ENCODE results near the gene LRRC63. TPM values are rescaled to one million over a fixed set of nuclear protein-coding genes. Genes with fewer than 3 reads are reported as not detected.
A peak's percentile ranks its signal among the peaks of the same experiment; 100 is the strongest.
"Not testable (repeated sequence)": the region's sequence is repeated elsewhere in the genome, so short reads cannot be mapped to it uniquely, and the experiment has no call there.

LRRC63 gene
- total RNA-seq (under 1 TPM in 1 of 10 donors, not detected in 9; 0.12 TPM), polyA plus RNA-seq (under 1 TPM in 1 of 2 donors, not detected in 1; 0.15 TPM)
- long read RNA-seq, donor 1 = 0 reads
- long read RNA-seq, donor 2 = 0 reads
- long read RNA-seq, donor 3 = 0 reads

GRCh38 chr13:46211483-46212351 is at the start of gene LRRC63:
LRRC63 (plus strand) TSS chr13:46211928; CDS start chr13:46213035, 1,107 bp downstream.
- Histone ChIP-seq H3K4me1 (peaks cover 0 to 21% (median 5%) of the 10 kb centered on the region in 9 donors), H3K36me3 (no peaks in the 10 kb centered on the region), H3K9me3 (peaks cover 0 to 9% (median 0%) of the 10 kb centered on the region in 11 donors), H3K4me3 (peak within 1 kb of the TSS; percentile 21 to 65 (median 48)), H3K27ac (peak within 1 kb of the TSS in 2 of 10 donors; percentile 41 to 73), H3K27me3 (peaks cover 0 to 33% (median 26%) of the 10 kb centered on the region in 7 donors)
- 2 to 3% methylated on average over 48 to 53 of the region's 53 CpGs for WGBS, 2 donors
- TF ChIP-seq CTCF (IDR thresholded peaks at IDR 0.05) = no peak
- intact Hi-C loops (cut with DNase I) = no loop called here
- ATAC-seq (peak; percentile 89 to 100 (median 96)), DNase-seq (peak; percentile 71 to 84)

- not testable (repeated sequence) for H3K9me3 ChIP-seq, H3K4me3 ChIP-seq, DNase-seq, H3K27ac ChIP-seq, ATAC-seq, H3K27me3 ChIP-seq
- H3K4me1 ChIP-seq = peaks cover 0 to 60% (median 0%) of the 10 kb centered on the region in 9 donors
- WGBS, 2 donors = 95 to 98% methylated on average over 29 to 36 of the region's 36 CpGs
- peaks cover 0 to 21% (median 0%) of the 10 kb centered on the region in 9 donors for H3K36me3 ChIP-seq
- intact Hi-C loops (cut with DNase I) = loop anchor here in 3 of 10 donors (5.0 to 10.0 kb wide), 3 partner anchors 152 to 650 kb away; no protein-coding TSS in a partner anchor
These were observed 49.0 kb upstream of the LRRC63 start for GRCh38 chr13:46162741-46163140.

- intact Hi-C loops (cut with DNase I) = loop anchor here in 3 of 10 donors (5.0 to 10.0 kb wide), 3 partner anchors 150 to 652 kb away; no protein-coding TSS in a partner anchor
- ATAC-seq (no peak), DNase-seq (no peak)
- Histone ChIP-seq H3K27ac (no peak overlapping the region), H3K9me3 (no peaks in the 10 kb centered on the region), H3K4me3 (no peak overlapping the region), H3K27me3 (peaks cover 0 to 7% (median 0%) of the 10 kb centered on the region in 7 donors), H3K4me1 (peaks cover 0 to 79% (median 0%) of the 10 kb centered on the region in 9 donors), H3K36me3 (peaks cover 0 to 5% (median 0%) of the 10 kb centered on the region in 9 donors)
- TF ChIP-seq CTCF (IDR thresholded peaks at IDR 0.05) = no peak
These were observed 47.1 kb upstream of the LRRC63 start for GRCh38 chr13:46164661-46165060.

- 62 to 64% methylated on average over 5 of the region's 5 CpGs for WGBS, 2 donors
- no peak for TF ChIP-seq CTCF (IDR thresholded peaks at IDR 0.05)
- peaks cover 0 to 9% (median 0%) of the 10 kb centered on the region in 9 donors for H3K36me3 ChIP-seq
- no peak for ATAC-seq
- H3K27me3 ChIP-seq = peaks cover 0 to 7% (median 0%) of the 10 kb centered on the region in 7 donors
- DNase-seq = no peak
- peaks cover 0 to 79% (median 4%) of the 10 kb centered on the region in 9 donors for H3K4me1 ChIP-seq
- no peak overlapping the region for H3K4me3 ChIP-seq
- H3K27ac ChIP-seq = peak overlapping the region in 1 of 10 donors; percentile 26
- no peaks in the 10 kb centered on the region for H3K9me3 ChIP-seq
- intact Hi-C loops (cut with DNase I) = loop anchor here in 2 of 10 donors (10.0 kb wide), 2 partner anchors 149 to 651 kb away; no protein-coding TSS in a partner anchor
These were observed 46.1 kb upstream of the LRRC63 start for GRCh38 chr13:46165485-46166223.
